Colonic mucosa (tissue), 4 donors: Measurements from ENCODE around the gene WT1. TPM values are rescaled to one million over a fixed set of nuclear protein-coding genes. Genes with fewer than 3 reads are reported as not detected.

Experiments used
- DNase-seq: peaks from one replicate; pipeline ENCODE4 v3.0.0-alpha.2; 2020
- H3K27ac ChIP-seq: fragments of 200-600 bp; one replicate; pipeline ENCODE4 v1.8.0; 2021
- H3K27me3 ChIP-seq: fragments of 200-600 bp; one replicate; pipeline ENCODE4 v1.8.0; 2021
- H3K36me3 ChIP-seq: fragments of 200-600 bp; one replicate; pipeline ENCODE4 v1.8.0; 2021
- H3K4me1 ChIP-seq: fragments of 200-600 bp; one replicate; pipeline ENCODE4 v1.8.0; 2021; ENCODE audit warnings: mild to moderate bottlenecking
- H3K4me3 ChIP-seq: fragments of 200-600 bp; one replicate; pipeline ENCODE4 v1.8.0; 2021
- H3K9ac ChIP-seq, 2 donors: one replicate each; pipeline ENCODE4 v1.7.0; 2013; ENCODE audit warnings: control low read depth in 2 of 2, low read depth in 2 of 2, low read length in 2 of 2
- H3K9me3 ChIP-seq: fragments of 200-600 bp; one replicate; pipeline ENCODE4 v1.8.0; 2021
- CTCF ChIP-seq: fragments of 200-600 bp; IDR thresholded peaks from one replicate; pipeline ENCODE4 v1.8.0; 2022; ENCODE audit warnings: antibody characterized with exemption, mild to moderate bottlenecking
- intact Hi-C: fragments of 100-400 bp; cut with DNase I; formaldehyde crosslinking; loops from one replicate; pipeline ENCODE4 v1.14.1; 2022
- total RNA-seq, 2 donors: library from RNA; stranded (reverse); fragmentation: NEBNext Ultra II Directional in 1 of 2; extraction: Animal tissue kit (Norgen Biotek cat#: 25700) in 1 of 2; gene quantifications; one replicate each; pipeline ENCODE4 v1.2.1, GENCODE V29; 2021
- donor health status: healthy.
- donor health status: DM: no; HTN: no; CAD: no.
- donor health status: DM: no; HTN: no; CAD: no.

WT1 gene
- total RNA-seq, 2 donors from 2014 or later: 0.32 TPM; not detected in 1

DNA sequence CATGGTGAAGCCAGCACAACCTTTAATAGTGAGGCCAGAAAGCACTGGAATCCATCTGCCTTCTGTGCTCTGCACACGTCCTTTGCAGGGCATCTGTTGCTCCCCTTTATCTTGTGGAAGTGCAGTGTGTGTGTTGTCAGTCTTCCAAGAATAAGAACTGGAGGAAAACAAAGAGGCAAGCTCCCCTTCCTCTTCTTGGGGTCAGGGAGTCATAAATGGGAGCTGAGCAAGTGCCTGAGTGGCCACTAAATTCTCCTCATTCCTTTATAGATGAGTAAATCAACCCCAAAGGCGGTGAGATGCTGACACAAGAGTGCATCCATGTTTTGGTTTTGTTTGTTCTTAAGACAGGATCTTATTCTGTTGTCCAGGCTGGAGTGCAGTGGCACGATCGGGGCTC is 38.3 kb downstream of the WT1 start:
- H3K9ac ChIP-seq: no peak overlapping the region
- H3K4me1 ChIP-seq: no peaks in the 10 kb centered on the region
- no peaks in the 10 kb centered on the region for H3K27me3 ChIP-seq
- no peaks in the 10 kb centered on the region for H3K9me3 ChIP-seq
- intact Hi-C loops: no loop called here
- DNase-seq: no peak
- no peaks in the 10 kb centered on the region for H3K36me3 ChIP-seq
- H3K27ac ChIP-seq: no peak overlapping the region
- no peak for TF ChIP-seq CTCF
- H3K4me3 ChIP-seq: no peak overlapping the region

GRCh38 chr11:32396331-32396730 is 39.0 kb downstream of the WT1 start:
- H3K9me3 ChIP-seq: no peaks in the 10 kb centered on the region
- TF ChIP-seq CTCF: no peak

DNA sequence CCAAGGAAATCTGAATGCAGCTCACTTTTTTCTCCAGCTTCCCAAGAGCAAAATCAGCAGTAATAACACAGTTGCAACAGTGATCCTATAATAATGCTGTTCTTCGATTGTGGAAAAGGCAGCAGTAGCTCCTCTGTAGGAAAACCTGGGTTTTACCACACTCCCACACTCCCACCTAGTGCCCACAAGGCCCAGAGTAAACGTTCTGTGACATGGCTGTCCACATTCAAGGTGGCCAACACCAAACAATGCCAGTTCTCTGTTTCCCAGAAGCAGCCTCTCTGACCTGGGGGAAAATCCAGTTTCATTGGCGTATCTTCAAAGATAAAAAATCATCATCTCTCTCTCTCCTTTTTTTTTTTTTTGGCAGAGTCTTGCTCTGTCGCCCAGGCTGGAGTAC is 40.2 kb downstream of the WT1 start:
- DNase-seq: no peak
- Histone ChIP-seq H3K27me3 (no peaks in the 10 kb centered on the region), H3K9me3 (no peaks in the 10 kb centered on the region), H3K36me3 (no peaks in the 10 kb centered on the region), H3K4me3 (no peak overlapping the region), H3K4me1 (no peaks in the 10 kb centered on the region), H3K27ac (no peak overlapping the region), H3K9ac (no peak overlapping the region)
- intact Hi-C loops: no loop called here
- no peak for TF ChIP-seq CTCF

More at GRCh38 chr11:32396331-32396730, 39.0 kb downstream of the WT1 start:
- H3K36me3 ChIP-seq: no peaks in the 10 kb centered on the region
- no peak overlapping the region for H3K4me3 ChIP-seq
- no peak overlapping the region for H3K27ac ChIP-seq
- DNase-seq: no peak
- intact Hi-C loops: no loop called here
- no peak overlapping the region for H3K9ac ChIP-seq
- H3K4me1 ChIP-seq: no peaks in the 10 kb centered on the region
- H3K27me3 ChIP-seq: no peaks in the 10 kb centered on the region

DNA sequence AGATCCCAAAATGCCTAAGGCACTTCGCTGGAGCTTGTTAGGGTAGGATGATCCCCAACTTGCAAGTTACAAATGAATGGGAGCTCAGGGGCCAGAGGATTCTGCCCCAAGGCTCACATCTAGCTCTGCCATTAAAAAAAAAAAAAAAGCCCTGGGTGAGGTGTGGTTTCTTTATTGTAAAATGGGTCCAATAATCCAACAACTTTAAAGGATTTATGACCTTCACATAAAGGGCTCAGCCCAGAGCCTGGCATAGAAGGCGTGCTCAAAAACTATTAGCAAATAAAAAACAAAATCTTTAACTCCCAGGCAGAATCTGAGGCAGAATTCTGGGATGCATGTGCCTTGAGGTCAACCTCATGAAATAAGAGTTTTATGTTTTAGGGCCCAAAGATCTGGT is 42.5 kb downstream of the WT1 start:
- intact Hi-C loops: no loop called here
- Histone ChIP-seq H3K4me1 (no peaks in the 10 kb centered on the region), H3K9ac (no peak overlapping the region), H3K9me3 (no peaks in the 10 kb centered on the region), H3K27ac (no peak overlapping the region), H3K4me3 (no peak overlapping the region), H3K27me3 (no peaks in the 10 kb centered on the region), H3K36me3 (no peaks in the 10 kb centered on the region)
- TF ChIP-seq CTCF: no peak
- no peak for DNase-seq

DNA sequence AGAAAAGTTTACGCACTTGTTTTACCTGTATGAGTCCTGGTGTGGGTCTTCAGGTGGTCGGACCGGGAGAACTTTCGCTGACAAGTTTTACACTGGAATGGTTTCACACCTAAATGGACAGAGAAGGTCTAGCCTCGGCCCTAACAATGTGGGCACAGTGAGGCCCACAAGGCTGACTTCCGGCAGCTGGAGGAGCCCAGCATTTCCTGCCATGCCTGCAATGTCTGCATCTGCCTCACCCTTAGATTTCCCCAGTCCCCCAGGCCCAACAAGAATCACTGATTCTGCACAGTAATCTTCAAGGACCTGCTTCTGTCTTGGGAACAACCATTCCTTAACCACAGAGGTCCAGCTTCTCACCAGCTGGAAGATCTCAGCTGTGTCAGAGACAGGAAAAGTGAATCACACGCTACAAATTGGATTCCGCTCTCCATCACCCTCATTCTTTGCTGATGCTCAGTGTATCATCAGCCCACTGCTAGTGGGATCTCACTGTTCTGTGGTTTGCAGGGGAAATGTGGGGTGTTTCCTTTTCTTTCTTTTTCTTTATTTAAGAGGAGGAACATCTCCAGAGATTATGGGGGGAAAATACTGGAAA is 43.3 kb downstream of the WT1 start:
- H3K4me3 ChIP-seq: no peak overlapping the region
- no peak for DNase-seq
- no peaks in the 10 kb centered on the region for H3K36me3 ChIP-seq
- H3K27me3 ChIP-seq: no peaks in the 10 kb centered on the region
- no peak overlapping the region for H3K9ac ChIP-seq
- H3K9me3 ChIP-seq: no peaks in the 10 kb centered on the region
- intact Hi-C loops: no loop called here
- TF ChIP-seq CTCF: no peak
- no peak overlapping the region for H3K27ac ChIP-seq
- no peaks in the 10 kb centered on the region for H3K4me1 ChIP-seq
